Endometrial microvascular endothelial cells (primary cell): ENCODE data around the gene IDH3B. TPM values are rescaled to one million over a fixed set of nuclear protein-coding genes. Genes with fewer than 3 reads are reported as not detected.

Source experiments
- in situ Hi-C: cut with HindIII; loops from 2 replicates; pipeline ENCODE4 v1.10.0; 2017; ENCODE audit warnings: low sequenced_read_pairs, low pct_unique_long_range_greater_than_20kb; ENCODE audit errors: inconsistent ontology term
- total RNA-seq: library from RNA; depleted of rRNA; stranded (reverse); fragments of >200 nt; gene quantifications from one replicate; pipeline ENCODE4 v1.2.3, GENCODE V29; 2015; ENCODE audit errors: inconsistent ontology term

The IDH3B gene
- 108 TPM for total RNA-seq

GRCh38 chr20:2663887-2664719, at the start of gene IDH3B:
IDH3B (minus strand) TSS chr20:2664216; CDS start chr20:2664188, 28 bp downstream.
- in situ Hi-C loops: no loop called here

GRCh38 chr20:2713285-2713684, 49.3 kb upstream of the IDH3B start:
- in situ Hi-C loops: no loop called here

GRCh38 chr20:2709205-2709981, 45.4 kb upstream of the IDH3B start:
- in situ Hi-C loops: no loop called here

GRCh38 chr20:2708665-2709064, 44.6 kb upstream of the IDH3B start:
- in situ Hi-C loops: no loop called here

GRCh38 chr20:2708073-2708415, 44.0 kb upstream of the IDH3B start:
- in situ Hi-C loops: no loop called here

- in situ Hi-C loops: no loop called here
These were observed 43.5 kb upstream of the IDH3B start for GRCh38 chr20:2707353-2708072.

- in situ Hi-C loops: no loop called here
These were observed 42.8 kb upstream of the IDH3B start for GRCh38 chr20:2706688-2707352.

- in situ Hi-C loops: no loop called here
These were observed 42.1 kb upstream of the IDH3B start for GRCh38 chr20:2705931-2706645.

- in situ Hi-C loops: no loop called here
These were observed 39.9 kb upstream of the IDH3B start for GRCh38 chr20:2703716-2704475.

- in situ Hi-C loops: no loop called here
These were observed 37.7 kb upstream of the IDH3B start for GRCh38 chr20:2701671-2702081.

- in situ Hi-C loops: no loop called here
These were observed 37.1 kb upstream of the IDH3B start for GRCh38 chr20:2700913-2701620.

GRCh38 chr20:2699775-2700413, 35.9 kb upstream of the IDH3B start:
- in situ Hi-C loops: no loop called here

GRCh38 chr20:2698912-2699311, 34.9 kb upstream of the IDH3B start:
- in situ Hi-C loops: no loop called here

- in situ Hi-C loops: no loop called here
These were observed 34.3 kb upstream of the IDH3B start for GRCh38 chr20:2698186-2698817.

- in situ Hi-C loops: no loop called here
These were observed 33.8 kb upstream of the IDH3B start for GRCh38 chr20:2697768-2698167.

GRCh38 chr20:2696646-2697045, 32.6 kb upstream of the IDH3B start:
- in situ Hi-C loops: no loop called here
